Measurements from ENCODE around the gene ZNF605. TPM values are rescaled to one million over a fixed set of nuclear protein-coding genes. Genes with fewer than 3 reads are reported as not detected.
"Not testable (repeated sequence)": the region's sequence is repeated elsewhere in the genome, so short reads cannot be mapped to it uniquely, and the experiment has no call there.

ZNF605 gene
- total and polyA plus RNA-seq, 2 of the 4 experiments (the other 2 are of a cell fraction), result 3.6 to 9.9 TPM

DNA sequence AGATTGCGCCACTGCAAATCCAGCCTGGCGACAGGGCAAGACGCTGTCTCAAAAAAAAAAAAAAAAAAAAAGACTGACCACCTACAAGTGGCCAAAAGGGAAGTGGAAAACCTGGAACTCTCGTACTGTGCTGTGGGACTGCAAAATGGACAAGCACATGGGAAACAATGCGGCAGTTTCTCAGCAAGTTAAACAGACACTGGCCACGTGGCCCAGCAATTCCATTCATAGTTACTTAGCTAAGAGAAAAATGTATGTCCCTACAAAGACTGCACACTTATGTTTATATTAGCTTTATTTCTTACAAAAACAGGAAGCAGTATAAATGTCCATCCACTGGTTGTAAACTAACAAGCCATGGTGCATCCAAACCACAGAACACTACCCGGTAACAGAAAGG lies 74.3 kb downstream of the ZNF605 start:
- Histone ChIP-seq H4K20me1 (ENCODE audit: insufficient read depth, low read length) (peaks cover 12% of the 10 kb centered on the region), H3K18ac (ENCODE audit: low read depth, low read length) (no peak overlapping the region), H3K56ac (ENCODE audit: extremely low read depth, insufficient read depth, low read length) (no peak overlapping the region), H2AK9ac (replicated peaks; ENCODE audit: low read depth, low read length, poor library complexity) (peak overlapping the region; percentile 33), H2BK20ac (ENCODE audit: low read depth, low read length) (no peak overlapping the region), H4K8ac (ENCODE audit: low read depth in 2 of 2, low read length in 2 of 2) (no peak overlapping the region), H3K9me1 (ENCODE audit: insufficient read depth, low read length) (0 out of 2 replicates have a peak, but pooled peaks cover 2% of the 10 kb centered on the region), H2AFZ (replicated peaks; ENCODE audit: low read length, poor library complexity) (no peak overlapping the region), H3K4me1 (ENCODE audit: control insufficient read depth, insufficient read depth, low read length) (peaks cover 5% of the 10 kb centered on the region), H3K14ac (replicated peaks; ENCODE audit: low read depth, low read length) (no peak overlapping the region), H4K91ac (ENCODE audit: insufficient read depth, low read depth, low read length) (no peak overlapping the region), H2BK15ac (ENCODE audit: low read depth, low read length) (no peak overlapping the region), H3K4me3 (ENCODE audit: insufficient read depth, low read depth, low read length) (no peak overlapping the region), H3K36me3 (ENCODE audit: control insufficient read depth, insufficient read depth, low read length) (peaks cover 31% of the 10 kb centered on the region), H2BK120ac (ENCODE audit: low read depth, low read length) (no peak overlapping the region), H3K4me2 (ENCODE audit: low read depth, low read length) (peak overlapping the region; percentile 70), H3K27me3 (ENCODE audit: control insufficient read depth, insufficient read depth, low read length) (no peaks in the 10 kb centered on the region), H2AK5ac (ENCODE audit: low read depth, low read length) (0 out of 2 replicates have a peak overlapping the region, but pooled peaks have one; percentile 7), H3K4ac (ENCODE audit: low read depth, low read length) (no peak overlapping the region), H2BK5ac (ENCODE audit: low read depth, low read length, poor library complexity, severe bottlenecking) (peak overlapping the region; percentile 27), H3K79me1 (ENCODE audit: low read depth in 1 of 2, low read length in 2 of 2) (peaks cover 18 to 32% of the 10 kb centered on the region in 2 experiments), H4K5ac (ENCODE audit: low read depth, low read length) (no peak overlapping the region), H3K9ac (ENCODE audit: low read depth, low read length) (no peak overlapping the region), H3K23ac (ENCODE audit: low read depth, low read length) (no peak overlapping the region), H3K9me3 (ENCODE audit: control insufficient read depth, insufficient read depth, low read length) (no peaks in the 10 kb centered on the region), H3K27ac (ENCODE audit: insufficient read depth, low read length) (peak overlapping the region; percentile 67; the same call in 1 of the 2 replicates)
- no TSS peak for BruUV-seq (replicated peaks)
- dilution Hi-C loops (cut with HindIII; ENCODE audit: low sequenced_read_pairs, unreplicated experiment) (no loop called here), intact Hi-C loops (cut with micrococcal nuclease) (no loop called here), in situ Hi-C loops (cut with MboI; ENCODE audit: low sequenced_read_pairs) (no loop called here)
- CTCF ChIA-PET, result no interaction called here
- DNase-seq (peak; percentile 78), ATAC-seq (ENCODE audit: low read depth) (peak; percentile 89)
- POLR2A ChIA-PET (ENCODE audit: unreplicated experiment), result no interaction called here
- TF ChIP-seq, protein P1, sequence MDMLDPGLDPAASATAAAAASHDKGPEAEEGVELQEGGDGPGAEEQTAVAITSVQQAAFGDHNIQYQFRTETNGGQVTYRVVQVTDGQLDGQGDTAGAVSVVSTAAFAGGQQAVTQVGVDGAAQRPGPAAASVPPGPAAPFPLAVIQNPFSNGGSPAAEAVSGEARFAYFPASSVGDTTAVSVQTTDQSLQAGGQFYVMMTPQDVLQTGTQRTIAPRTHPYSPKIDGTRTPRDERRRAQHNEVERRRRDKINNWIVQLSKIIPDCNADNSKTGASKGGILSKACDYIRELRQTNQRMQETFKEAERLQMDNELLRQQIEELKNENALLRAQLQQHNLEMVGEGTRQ (IDR thresholded peaks at IDR 0.05; ENCODE audit: low read depth, low read length), result peak; percentile 90
- TF ChIP-seq MXI1 (IDR thresholded peaks at IDR 0.05; ENCODE audit: borderline replicate concordance, low read depth, low read length) (peak; percentile 97), MAZ (IDR thresholded peaks at IDR 0.05; ENCODE audit: borderline replicate concordance, low read depth, low read length) (no peak), CEBPB (IDR thresholded peaks at IDR 0.05; ENCODE audit: low read depth, low read length) (no peak)
- no CpG with 5 or more reads among the region's 7 CpGs for WGBS, 2 experiments (ENCODE audit: extremely low coverage in 2 of 2, insufficient read length in 1 of 2)

DNA sequence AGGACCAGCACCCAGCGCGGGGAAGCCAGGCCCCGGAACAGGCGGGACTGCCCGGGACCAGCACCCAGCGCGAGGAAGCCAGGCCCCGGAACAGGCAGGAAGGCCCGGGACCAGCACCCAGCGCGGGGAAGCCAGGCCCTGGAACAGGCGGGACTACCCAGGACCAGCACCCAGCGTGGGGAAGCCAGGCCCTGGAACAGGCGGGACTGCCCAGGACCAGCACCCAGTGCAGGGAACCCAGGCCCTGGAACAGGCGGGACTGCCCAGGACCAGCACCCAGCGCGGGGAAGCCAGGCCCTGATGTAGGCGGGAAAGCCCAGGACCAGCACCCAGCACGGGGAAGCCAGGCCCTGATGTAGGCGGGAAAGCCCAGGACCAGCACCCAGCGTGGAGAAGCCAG lies 81.5 kb downstream of the ZNF605 start:
- H3K4me2 ChIP-seq (ENCODE audit: low read depth, low read length); DNase-seq; POLR2A ChIA-PET (ENCODE audit: unreplicated experiment); H4K5ac ChIP-seq (ENCODE audit: low read depth, low read length); H2BK20ac ChIP-seq (ENCODE audit: low read depth, low read length); H2AK5ac ChIP-seq (ENCODE audit: low read depth, low read length); ATAC-seq (ENCODE audit: low read depth); in situ Hi-C loops (cut with MboI; ENCODE audit: low sequenced_read_pairs); H3K4me1 ChIP-seq (ENCODE audit: control insufficient read depth, insufficient read depth, low read length); H3K9me1 ChIP-seq (ENCODE audit: insufficient read depth, low read length); BruUV-seq (replicated peaks); H4K91ac ChIP-seq (ENCODE audit: insufficient read depth, low read depth, low read length); H3K9me3 ChIP-seq (ENCODE audit: control insufficient read depth, insufficient read depth, low read length); H4K20me1 ChIP-seq (ENCODE audit: insufficient read depth, low read length); H2AK9ac ChIP-seq (replicated peaks; ENCODE audit: low read depth, low read length, poor library complexity); dilution Hi-C loops (cut with HindIII; ENCODE audit: low sequenced_read_pairs, unreplicated experiment); H3K14ac ChIP-seq (replicated peaks; ENCODE audit: low read depth, low read length); H3K9ac ChIP-seq (ENCODE audit: low read depth, low read length); H2BK120ac ChIP-seq (ENCODE audit: low read depth, low read length); H4K8ac ChIP-seq (ENCODE audit: low read depth in 2 of 2, low read length in 2 of 2); H3K4ac ChIP-seq (ENCODE audit: low read depth, low read length); H2BK5ac ChIP-seq (ENCODE audit: low read depth, low read length, poor library complexity, severe bottlenecking); H3K23ac ChIP-seq (ENCODE audit: low read depth, low read length); H3K27ac ChIP-seq (ENCODE audit: insufficient read depth, low read length); intact Hi-C loops (cut with micrococcal nuclease); H3K56ac ChIP-seq (ENCODE audit: extremely low read depth, insufficient read depth, low read length); H3K27me3 ChIP-seq (ENCODE audit: control insufficient read depth, insufficient read depth, low read length); H2AFZ ChIP-seq (replicated peaks; ENCODE audit: low read length, poor library complexity); H3K18ac ChIP-seq (ENCODE audit: low read depth, low read length); CTCF ChIA-PET; H2BK15ac ChIP-seq (ENCODE audit: low read depth, low read length); H3K4me3 ChIP-seq (ENCODE audit: insufficient read depth, low read depth, low read length): not testable (repeated sequence)
- Histone ChIP-seq H3K36me3 (ENCODE audit: control insufficient read depth, insufficient read depth, low read length) (peaks cover 62% of the 10 kb centered on the region), H3K79me1 (ENCODE audit: low read depth in 1 of 2, low read length in 2 of 2) (peaks cover 12 to 24% of the 10 kb centered on the region in 2 experiments)
- 95% methylated on average over 12 of the region's 21 CpGs; no CpG with 5 or more reads in 1 of the 2 experiments for WGBS, 2 experiments (ENCODE audit: extremely low coverage in 2 of 2, insufficient read length in 1 of 2)

Data from IMR-90 (cell line).